Measurements from ENCODE around the gene PIK3C2G. TPM values are rescaled to one million over a fixed set of nuclear protein-coding genes. Genes with fewer than 3 reads are reported as not detected.

The PIK3C2G gene
- polyA plus RNA-seq, 3 donors = not detected

GRCh38 chr12:18375131-18375530 is 113.8 kb downstream of the PIK3C2G start:
- Mint-ChIP-seq H3K4me1 (no peaks in the 10 kb centered on the region), H3K4me3 (no peak overlapping the region), H3K36me3 (no peaks in the 10 kb centered on the region), H3K9me3 (peaks cover 2 to 12% (median 8%) of the 10 kb centered on the region in 7 donors), H3K27me3 (ENCODE audit: low read depth in 3 of 3) (peaks cover 0 to 1% (median 0%) of the 10 kb centered on the region in 3 donors), H3K27ac (no peak overlapping the region)
- DNase-seq = no peak
- Histone ChIP-seq H3K27me3 (ENCODE audit: control insufficient read depth in 2 of 2, insufficient read depth in 2 of 2, low read length in 2 of 2) (no peaks in the 10 kb centered on the region), H3K9ac (ENCODE audit: insufficient read depth, low read length, poor library complexity, severe bottlenecking) (no peak overlapping the region), H2AFZ (ENCODE audit: insufficient read depth, low read depth, low read length, poor library complexity, severe bottlenecking) (no peak overlapping the region), H3K79me2 (ENCODE audit: insufficient read depth, low read length) (no peaks in the 10 kb centered on the region), H3K4me1 (ENCODE audit: control insufficient read depth in 1 of 2, insufficient read depth in 2 of 2, low read length in 2 of 2) (no peaks in the 10 kb centered on the region), H3K9me3 (replicated peaks in 1 of 2; ENCODE audit: control insufficient read depth in 1 of 2, insufficient read depth in 1 of 2, low read length in 2 of 2) (peaks cover 6 to 8% of the 10 kb centered on the region in 2 donors), H3K27ac (ENCODE audit: low read depth in 1 of 2, low read length in 2 of 2) (no peak overlapping the region), H3K4me3 (replicated peaks in 1 of 3; ENCODE audit: low read depth in 2 of 3, low read length in 3 of 3) (no peak overlapping the region), H3K4me2 (replicated peaks; ENCODE audit: extremely low read depth, low read length, poor library complexity, severe bottlenecking) (no peak overlapping the region), H3K36me3 (replicated peaks in 1 of 2; ENCODE audit: control insufficient read depth in 1 of 2, insufficient read depth in 2 of 2, low read length in 2 of 2) (no peaks in the 10 kb centered on the region), H4K20me1 (ENCODE audit: insufficient read depth, low read length) (no peaks in the 10 kb centered on the region)
- intact Hi-C loops (cut with micrococcal nuclease) = no loop called here
- TF ChIP-seq CTCF (IDR thresholded peaks at IDR 0.05) = no peak

- H2AFZ ChIP-seq (ENCODE audit: insufficient read depth, low read depth, low read length, poor library complexity, severe bottlenecking) = no peak overlapping the region
- no CpG with 5 or more reads among the region's 2 CpGs for WGBS (ENCODE audit: insufficient coverage)
- H3K27me3 ChIP-seq (ENCODE audit: control insufficient read depth in 2 of 2, insufficient read depth in 2 of 2, low read length in 2 of 2) = no peaks in the 10 kb centered on the region
- H3K4me2 ChIP-seq (replicated peaks; ENCODE audit: extremely low read depth, low read length, poor library complexity, severe bottlenecking) = no peak overlapping the region
- Mint-ChIP-seq H3K27me3 (ENCODE audit: low read depth in 3 of 3) (peaks cover 0 to 1% (median 0%) of the 10 kb centered on the region in 3 donors), H3K27ac (no peak overlapping the region), H3K36me3 (no peaks in the 10 kb centered on the region), H3K9me3 (peaks cover 2 to 12% (median 8%) of the 10 kb centered on the region in 7 donors), H3K4me3 (no peak overlapping the region), H3K4me1 (no peaks in the 10 kb centered on the region)
- no peak for DNase-seq
- H3K36me3 ChIP-seq (replicated peaks in 1 of 2; ENCODE audit: control insufficient read depth in 1 of 2, insufficient read depth in 2 of 2, low read length in 2 of 2) = no peaks in the 10 kb centered on the region
- no peak overlapping the region for H3K4me3 ChIP-seq (replicated peaks in 1 of 3; ENCODE audit: low read depth in 2 of 3, low read length in 3 of 3)
- no peaks in the 10 kb centered on the region for H3K79me2 ChIP-seq (ENCODE audit: insufficient read depth, low read length)
- H3K9ac ChIP-seq (ENCODE audit: insufficient read depth, low read length, poor library complexity, severe bottlenecking) = no peak overlapping the region
- H3K27ac ChIP-seq (ENCODE audit: low read depth in 1 of 2, low read length in 2 of 2) = no peak overlapping the region
- intact Hi-C loops (cut with micrococcal nuclease) = no loop called here
- TF ChIP-seq CTCF (IDR thresholded peaks at IDR 0.05) = no peak
- H4K20me1 ChIP-seq (ENCODE audit: insufficient read depth, low read length) = no peaks in the 10 kb centered on the region
- peaks cover 6 to 8% of the 10 kb centered on the region in 2 donors for H3K9me3 ChIP-seq (replicated peaks in 1 of 2; ENCODE audit: control insufficient read depth in 1 of 2, insufficient read depth in 1 of 2, low read length in 2 of 2)
- no peaks in the 10 kb centered on the region for H3K4me1 ChIP-seq (ENCODE audit: control insufficient read depth in 1 of 2, insufficient read depth in 2 of 2, low read length in 2 of 2)
Observed at GRCh38 chr12:18375583-18375982, 114.3 kb downstream of the PIK3C2G start.

Measured in CD14-positive monocyte (primary cell).